HCT116 (cell line): ENCODE data around the gene RIC8A. TPM values are rescaled to one million over a fixed set of nuclear protein-coding genes. Genes with fewer than 3 reads are reported as not detected.

Experiments
- ATAC-seq: fragments of 200-7000 bp; cut with Tn5 transposase; 2 replicates; pipeline ENCODE4 v1.9.1; 2020; ENCODE audit warnings: mild to moderate bottlenecking, moderate library complexity
- BruUV-seq: library from RNA; stranded (reverse); fragments of 400-500 nt; replicated peaks from 2 replicates; lab custom pipeline; 2021; lab: Mats Ljungman, UMichigan
- CTCF ChIA-PET: fragments of 300-600 bp; sonication (Branson Sonifier 250); formaldehyde crosslinking; loops from one replicate; lab custom pipeline; 2021; ENCODE audit warnings: antibody characterized with exemption; lab: Charles Lee
- POLR2A ChIA-PET: fragments of 300-600, 350-600 bp; sonication (Branson Sonifier 250); formaldehyde crosslinking; loops from one replicate; lab custom pipeline; 2021; ENCODE audit warnings: antibody characterized with exemption; lab: Charles Lee
- RAD21 ChIA-PET, 2 experiments: fragments of 300-600 bp; sonication (Branson Sonifier 250); formaldehyde crosslinking; loops; one replicate each; lab custom pipeline; 2023; ENCODE audit warnings: low total read pairs in 2 of 2; ENCODE audit not compliant: uncharacterized antibody in 2 of 2, unreplicated experiment in 2 of 2, low non-redundant PET in 1 of 2; lab: Charles Lee
- DNase-seq: peaks from one replicate; pipeline ENCODE4 v3.0.0-alpha.2; 2010; ENCODE audit warnings: low read depth, low spot score
- H2AFZ ChIP-seq: fragments of 200-600 bp; shearing (Covaris generic), sonication (generic); 2 replicates; pipeline ENCODE4 v1.6.1; 2017; ENCODE audit warnings: low read depth, mixed run types, mixed read lengths, antibody characterized with exemption, low read length; ENCODE audit not compliant: poor library complexity, severe bottlenecking
- H3K27ac ChIP-seq: 2 replicates; pipeline ENCODE4 v1.5.1; 2012; ENCODE audit warnings: low read depth, low read length
- H3K27me3 ChIP-seq: fragments of 200-600 bp; sonication (generic); 2 replicates; pipeline ENCODE4 v1.6.1; 2016; ENCODE audit warnings: mixed run types, low read length, mixed read lengths; ENCODE audit not compliant: insufficient read depth
- H3K36me3 ChIP-seq, 2 experiments: fragments of 200-500 bp in 1 of 2; fragments of 200-600 bp in 1 of 2; sonication (Bioruptor generic) in 1 of 2; sonication (generic) in 1 of 2; 2 replicates each; pipeline versions ENCODE4 v1.5.1 to v1.6.1; 2014 to 2016; ENCODE audit warnings: low read length in 2 of 2, inconsistent platforms in 1 of 2, mixed read lengths in 1 of 2, mixed run types in 1 of 2; ENCODE audit not compliant: insufficient read depth in 2 of 2, control insufficient read depth in 1 of 2
- H3K4me1 ChIP-seq, 2 experiments: fragments of 200-600 bp in 1 of 2; sonication (generic) in 1 of 2; 2 replicates each; pipeline versions ENCODE4 v1.5.1 to v1.6.1; 2012 to 2017; ENCODE audit warnings: low read length in 2 of 2, inconsistent platforms in 1 of 2, mild to moderate bottlenecking in 1 of 2, mixed read lengths in 1 of 2, mixed run types in 1 of 2, moderate library complexity in 1 of 2; ENCODE audit not compliant: insufficient read depth in 2 of 2, control insufficient read depth in 1 of 2
- H3K4me2 ChIP-seq: fragments of 200-600 bp; sonication (generic); 2 replicates; pipeline ENCODE4 v1.6.1; 2017; ENCODE audit warnings: mixed run types, low read length, mixed read lengths
- H3K4me3 ChIP-seq, 2 experiments: fragments of 200-600 bp in 1 of 2; sonication (generic) in 1 of 2; replicated peaks in 1 of 2; 2 replicates each; pipeline ENCODE4 v1.5.1; 2011 to 2016; ENCODE audit warnings: low read length in 2 of 2, control low read depth in 1 of 2, low read depth in 1 of 2, mild to moderate bottlenecking in 1 of 2, mixed read lengths in 1 of 2, mixed run types in 1 of 2
- H3K79me2 ChIP-seq: fragments of 200-600 bp; sonication (generic); 2 replicates; pipeline ENCODE4 v1.6.1; 2017; ENCODE audit warnings: mild to moderate bottlenecking, mixed run types, low read length, moderate library complexity, mixed read lengths; ENCODE audit not compliant: insufficient read depth
- H3K9ac ChIP-seq: fragments of 200-600 bp; sonication (generic); 2 replicates; pipeline ENCODE4 v1.6.1; 2016; ENCODE audit warnings: low read length, mixed read lengths
- H3K9me2 ChIP-seq: fragments of 200-600 bp; sonication (generic), shearing (Covaris generic); 2 replicates; pipeline ENCODE4 v1.6.1; 2017; ENCODE audit warnings: mixed run types, mild to moderate bottlenecking, moderate library complexity; ENCODE audit not compliant: insufficient read depth
- H3K9me3 ChIP-seq, 2 experiments: fragments of 200-500 bp in 1 of 2; fragments of 200-600 bp in 1 of 2; sonication (Bioruptor generic) in 1 of 2; sonication (generic) in 1 of 2; 2 replicates each; pipeline ENCODE4 v1.6.1; 2014 to 2017; ENCODE audit warnings: low read length in 2 of 2, mixed read lengths in 2 of 2, inconsistent platforms in 1 of 2, low read depth in 1 of 2, mild to moderate bottlenecking in 1 of 2, mixed run types in 1 of 2, moderate library complexity in 1 of 2; ENCODE audit not compliant: control insufficient read depth in 1 of 2, insufficient read depth in 1 of 2
- H4K20me1 ChIP-seq: fragments of 200-600 bp; sonication (generic), shearing (Covaris generic); 2 replicates; pipeline ENCODE4 v1.6.1; 2017; ENCODE audit warnings: mixed run types, mild to moderate bottlenecking, moderate library complexity; ENCODE audit not compliant: insufficient read depth
- ATF3 ChIP-seq: IDR thresholded peaks from 2 replicates; pipeline ENCODE4 v1.6.1; 2012
- ELF1 ChIP-seq: IDR thresholded peaks from 2 replicates; pipeline ENCODE4 v1.6.1; 2012; ENCODE audit warnings: low read depth, borderline replicate concordance
- EZH2 ChIP-seq: fragments of 200-600 bp; sonication (generic); IDR thresholded peaks from 2 replicates; pipeline ENCODE4 v1.6.1; 2017; ENCODE audit warnings: antibody characterized with exemption, mixed run types
- REST ChIP-seq: IDR thresholded peaks from 2 replicates; pipeline ENCODE4 v1.6.1; 2012; ENCODE audit warnings: low read depth
- intact Hi-C: fragments of 100-400 bp; cut with micrococcal nuclease; formaldehyde crosslinking; loops from 2 replicates; pipeline ENCODE4 v1.10.0; 2022
- total RNA-seq: library from RNA; stranded (reverse); gene quantifications from one replicate; pipeline ENCODE4 v1.2.1, GENCODE V29; 2021; ENCODE audit not compliant: unreplicated experiment
- TF ChIP-seq, protein P1 (sequence below): IDR thresholded peaks from 2 replicates; pipeline ENCODE4 v1.6.1; 2011; ENCODE audit warnings: mild to moderate bottlenecking, low read length, moderate library complexity; ENCODE audit not compliant: insufficient replicate concordance; ENCODE audit errors: extremely low read depth

RIC8A gene
- total RNA-seq, 1 experiment from 2014 or later: 75.2 TPM

GRCh38 chr11:213111-213510 lies 5.6 kb downstream of the RIC8A start:
- H3K9ac ChIP-seq: no peak overlapping the region
- H3K36me3 ChIP-seq: peaks cover 39 to 45% of the 10 kb centered on the region in 2 experiments
- no peaks in the 10 kb centered on the region for H3K9me3 ChIP-seq
- CTCF ChIA-PET: interaction anchor here (0.7 kb wide), 1 partner anchor 235 kb away, joined by 3 read pairs; no protein-coding TSS in a partner anchor
- H3K79me2 ChIP-seq: peaks cover 40% of the 10 kb centered on the region
- ATAC-seq (no peak), DNase-seq (no peak)
- H3K4me2 ChIP-seq: no peak overlapping the region
- POLR2A ChIA-PET: interaction anchor here (0.7 kb wide), 1 partner anchor 10 kb away, joined by 3 read pairs; no protein-coding TSS in a partner anchor
- intact Hi-C loops: no loop called here
- no peaks in the 10 kb centered on the region for H3K9me2 ChIP-seq
- H3K4me1 ChIP-seq: peaks cover 9 to 20% of the 10 kb centered on the region in 2 experiments
- H3K27ac ChIP-seq: no peak overlapping the region
- no peak overlapping the region for H3K4me3 ChIP-seq
- H2AFZ ChIP-seq: no peak overlapping the region
- RAD21 ChIA-PET: no interaction called here
- no TSS peak for BruUV-seq
- no peaks in the 10 kb centered on the region for H4K20me1 ChIP-seq
- TF ChIP-seq, protein P1, sequence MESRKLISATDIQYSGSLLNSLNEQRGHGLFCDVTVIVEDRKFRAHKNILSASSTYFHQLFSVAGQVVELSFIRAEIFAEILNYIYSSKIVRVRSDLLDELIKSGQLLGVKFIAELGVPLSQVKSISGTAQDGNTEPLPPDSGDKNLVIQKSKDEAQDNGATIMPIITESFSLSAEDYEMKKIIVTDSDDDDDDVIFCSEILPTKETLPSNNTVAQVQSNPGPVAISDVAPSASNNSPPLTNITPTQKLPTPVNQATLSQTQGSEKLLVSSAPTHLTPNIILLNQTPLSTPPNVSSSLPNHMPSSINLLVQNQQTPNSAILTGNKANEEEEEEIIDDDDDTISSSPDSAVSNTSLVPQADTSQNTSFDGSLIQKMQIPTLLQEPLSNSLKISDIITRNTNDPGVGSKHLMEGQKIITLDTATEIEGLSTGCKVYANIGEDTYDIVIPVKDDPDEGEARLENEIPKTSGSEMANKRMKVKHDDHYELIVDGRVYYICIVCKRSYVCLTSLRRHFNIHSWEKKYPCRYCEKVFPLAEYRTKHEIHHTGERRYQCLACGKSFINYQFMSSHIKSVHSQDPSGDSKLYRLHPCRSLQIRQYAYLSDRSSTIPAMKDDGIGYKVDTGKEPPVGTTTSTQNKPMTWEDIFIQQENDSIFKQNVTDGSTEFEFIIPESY: no peak
- TF ChIP-seq ELF1 (no peak), REST (no peak), EZH2 (no peak), ATF3 (no peak)
- no peaks in the 10 kb centered on the region for H3K27me3 ChIP-seq
